ENCODE data around the gene HEPN1. TPM values are rescaled to one million over a fixed set of nuclear protein-coding genes. Genes with fewer than 3 reads are reported as not detected.

Gene HEPN1
- total RNA-seq, 1 experiment from 2014 or later, result not detected

GRCh38 chr11:124942466-124943253 lies 23.6 kb downstream of the HEPN1 start:
- TF ChIP-seq CTCF (IDR thresholded peaks at IDR 0.05; ENCODE audit: unreplicated experiment), result no peak
- CTCF ChIA-PET, result no interaction called here
- Mint-ChIP-seq H3K4me3 (ENCODE audit: low read depth, unreplicated experiment) (no peak overlapping the region), H3K9me3 (ENCODE audit: low read depth, unreplicated experiment) (no peaks in the 10 kb centered on the region), H3K27ac (ENCODE audit: unreplicated experiment) (no peak overlapping the region), H3K27me3 (ENCODE audit: unreplicated experiment) (peaks cover 58% of the 10 kb centered on the region), H3K36me3 (ENCODE audit: insufficient read depth, unreplicated experiment) (no peaks in the 10 kb centered on the region), H3K4me1 (ENCODE audit: low read depth, unreplicated experiment) (no peaks in the 10 kb centered on the region)
- intact Hi-C loops (cut with micrococcal nuclease; ENCODE audit: unreplicated experiment), result no loop called here
- BruUV-seq (replicated peaks), result no TSS peak
- no peak for DNase-seq

- Mint-ChIP-seq H3K4me1 (ENCODE audit: low read depth, unreplicated experiment) (no peaks in the 10 kb centered on the region), H3K27me3 (ENCODE audit: unreplicated experiment) (peaks cover 64% of the 10 kb centered on the region), H3K4me3 (ENCODE audit: low read depth, unreplicated experiment) (no peak overlapping the region), H3K27ac (ENCODE audit: unreplicated experiment) (no peak overlapping the region), H3K36me3 (ENCODE audit: insufficient read depth, unreplicated experiment) (no peaks in the 10 kb centered on the region), H3K9me3 (ENCODE audit: low read depth, unreplicated experiment) (no peaks in the 10 kb centered on the region)
- TF ChIP-seq CTCF (IDR thresholded peaks at IDR 0.05; ENCODE audit: unreplicated experiment), result no peak
- CTCF ChIA-PET, result no interaction called here
- intact Hi-C loops (cut with micrococcal nuclease; ENCODE audit: unreplicated experiment), result no loop called here
- no TSS peak for BruUV-seq (replicated peaks)
- DNase-seq, result no peak
Observed at GRCh38 chr11:124943254-124943616, 24.2 kb downstream of the HEPN1 start.

- BruUV-seq (replicated peaks), result no TSS peak
Observed at GRCh38 chr11:124943741-124944140, 24.7 kb downstream of the HEPN1 start.

GRCh38 chr11:124944565-124944964 lies 25.5 kb downstream of the HEPN1 start:
- TF ChIP-seq CTCF (IDR thresholded peaks at IDR 0.05; ENCODE audit: unreplicated experiment), result no peak
- H3K9me3 Mint-ChIP-seq (ENCODE audit: low read depth, unreplicated experiment), result no peaks in the 10 kb centered on the region
- no peak overlapping the region for H3K4me3 Mint-ChIP-seq (ENCODE audit: low read depth, unreplicated experiment)
- no peaks in the 10 kb centered on the region for H3K36me3 Mint-ChIP-seq (ENCODE audit: insufficient read depth, unreplicated experiment)
- intact Hi-C loops (cut with micrococcal nuclease; ENCODE audit: unreplicated experiment), result no loop called here
- H3K27me3 Mint-ChIP-seq (ENCODE audit: unreplicated experiment), result peaks cover 65% of the 10 kb centered on the region
- CTCF ChIA-PET, result interaction anchor here (0.7 kb wide), 1 partner anchor 36 kb away, joined by 3 read pairs; no protein-coding TSS in a partner anchor
- no peak for DNase-seq
- BruUV-seq (replicated peaks), result no TSS peak
- no peaks in the 10 kb centered on the region for H3K4me1 Mint-ChIP-seq (ENCODE audit: low read depth, unreplicated experiment)
- no peak overlapping the region for H3K27ac Mint-ChIP-seq (ENCODE audit: unreplicated experiment)

More at GRCh38 chr11:124943741-124944140, 24.7 kb downstream of the HEPN1 start:
- CTCF ChIA-PET, result interaction anchor here (0.7 kb wide), 1 partner anchor 35 kb away, joined by 3 read pairs; no protein-coding TSS in a partner anchor
- Mint-ChIP-seq H3K4me3 (ENCODE audit: low read depth, unreplicated experiment) (no peak overlapping the region), H3K4me1 (ENCODE audit: low read depth, unreplicated experiment) (no peaks in the 10 kb centered on the region), H3K36me3 (ENCODE audit: insufficient read depth, unreplicated experiment) (no peaks in the 10 kb centered on the region), H3K27ac (ENCODE audit: unreplicated experiment) (no peak overlapping the region), H3K9me3 (ENCODE audit: low read depth, unreplicated experiment) (no peaks in the 10 kb centered on the region), H3K27me3 (ENCODE audit: unreplicated experiment) (peaks cover 67% of the 10 kb centered on the region)
- no peak for DNase-seq
- intact Hi-C loops (cut with micrococcal nuclease; ENCODE audit: unreplicated experiment), result no loop called here
- TF ChIP-seq CTCF (IDR thresholded peaks at IDR 0.05; ENCODE audit: unreplicated experiment), result no peak
